Measurements from ENCODE around the gene OR2J3. TPM values are rescaled to one million over a fixed set of nuclear protein-coding genes. Genes with fewer than 3 reads are reported as not detected.

OR2J3 gene
- total and polyA plus RNA-seq, 2 of the 8 experiments (the other 6 are each of a cell fraction or from before 2014, with no cell fraction given): 0.03 TPM; not detected in 1

DNA sequence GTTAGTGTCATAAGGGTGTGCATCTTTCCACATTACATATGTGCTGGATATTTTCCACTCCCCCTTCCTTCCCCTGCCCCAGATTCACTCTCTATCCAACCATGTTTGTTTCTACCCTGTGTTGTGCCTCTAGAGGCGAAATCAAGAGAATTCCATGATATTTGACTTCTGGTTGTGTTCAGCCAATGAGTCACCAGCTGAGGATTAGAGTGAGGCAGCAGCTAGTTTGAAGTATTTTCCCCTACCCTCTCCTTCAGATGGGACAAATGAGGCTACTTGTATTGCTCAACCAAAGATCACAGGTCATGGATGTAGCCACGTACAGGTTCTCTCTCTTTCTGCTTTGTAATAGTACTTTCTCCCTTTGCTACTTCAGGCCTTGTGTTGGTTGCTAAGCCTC lies 38.3 kb downstream of the OR2J3 start:
- Histone ChIP-seq H3K4me3 (ENCODE audit: extremely low read depth in 1 of 4, insufficient read depth in 2 of 4, low read depth in 3 of 4, low read length in 4 of 4) (no peak overlapping the region), H2AK5ac (ENCODE audit: low read depth, low read length) (no peak overlapping the region), H3K79me1 (ENCODE audit: low read depth, low read length) (no peaks in the 10 kb centered on the region), H3K56ac (replicated peaks; ENCODE audit: insufficient read length, low read depth, low read length) (no peak overlapping the region), H3K4me1 (replicated peaks in 1 of 4; ENCODE audit: control insufficient read depth in 3 of 4, insufficient read depth in 4 of 4, low read length in 3 of 4) (no peaks in the 10 kb centered on the region), H2AFZ (ENCODE audit: low read length) (peak overlapping the region; percentile 42; the same call in 1 of the 2 replicates), H2BK12ac (ENCODE audit: low read depth, low read length) (no peak overlapping the region), H3K9ac (replicated peaks in 1 of 4; ENCODE audit: extremely low read depth in 1 of 4, low read depth in 3 of 4, low read length in 3 of 4) (no peak overlapping the region), H3K4ac (replicated peaks; ENCODE audit: insufficient read length, low read depth, low read length) (no peak overlapping the region), H3K23me2 (ENCODE audit: low read depth, low read length) (no peaks in the 10 kb centered on the region), H2BK20ac (ENCODE audit: low read length) (no peak overlapping the region), H2BK5ac (ENCODE audit: low read depth, low read length) (no peak overlapping the region), H4K8ac (ENCODE audit: extremely low read depth, insufficient read depth, low read length) (no peak overlapping the region), H3K23ac (ENCODE audit: insufficient read length) (no peak overlapping the region), H3K79me2 (ENCODE audit: control insufficient read depth in 1 of 2, insufficient read depth in 2 of 2, low read length in 2 of 2) (no peaks in the 10 kb centered on the region), H3K9me3 (ENCODE audit: insufficient read depth in 2 of 2, low read depth in 1 of 2, low read length in 1 of 2) (peaks cover 14 to 15% of the 10 kb centered on the region in 2 experiments), H3K27me3 (replicated peaks in 1 of 4; ENCODE audit: control insufficient read depth in 3 of 4, extremely low read depth in 1 of 4, insufficient read depth in 3 of 4, low read length in 3 of 4) (no peaks in the 10 kb centered on the region), H3K27ac (ENCODE audit: low read depth, low read length) (no peak overlapping the region), H2BK120ac (replicated peaks; ENCODE audit: low read depth, low read length) (no peak overlapping the region), H4K5ac (ENCODE audit: insufficient read length, low read depth, low read length) (no peak overlapping the region), H3K14ac (ENCODE audit: insufficient read length) (no peak overlapping the region), H4K91ac (replicated peaks; ENCODE audit: insufficient read length, low read length) (no peak overlapping the region), H3K4me2 (ENCODE audit: insufficient read depth in 1 of 2, low read depth in 2 of 2, low read length in 2 of 2) (no peak overlapping the region), H4K20me1 (replicated peaks in 1 of 2; ENCODE audit: control insufficient read depth in 1 of 2, insufficient read depth in 2 of 2, low read length in 2 of 2) (no peaks in the 10 kb centered on the region), H3K36me3 (ENCODE audit: control insufficient read depth in 2 of 4, insufficient read depth in 4 of 4, low read length in 3 of 4) (no peaks in the 10 kb centered on the region), H3K18ac (ENCODE audit: extremely low read depth, low read length) (no peak overlapping the region), H2BK15ac (ENCODE audit: low read length) (no peak overlapping the region)
- no peak for DNase-seq (ENCODE audit: low read depth in 1 of 2, low spot score in 2 of 2)
- POLR2A ChIA-PET (ENCODE audit: partially characterized antibody): no interaction called here
- 87% methylated on average over 2 of the region's 2 CpGs; no CpG with 5 or more reads in 1 of the 2 experiments for WGBS, 2 experiments (ENCODE audit: extremely low coverage in 1 of 2, insufficient coverage in 1 of 2, insufficient read length in 1 of 2, insufficient replicate concordance in 2 of 2, low coverage in 1 of 2, low lambda C conversion rate in 2 of 2, missing lambda C conversion rate in 1 of 2)
- FAIRE-seq: no peak
- CTCF ChIA-PET (ENCODE audit: partially characterized antibody): no interaction called here
- TF ChIP-seq TAF7 (optimal IDR thresholded peaks at IDR 0.05; ENCODE audit: borderline replicate concordance, low read depth, low read length) (no peak), TBP (IDR thresholded peaks at IDR 0.05; ENCODE audit: low read depth, low read length) (no peak), NRF1 (IDR thresholded peaks at IDR 0.05; ENCODE audit: low read depth, low read length) (no peak), FOSL1 (IDR thresholded peaks at IDR 0.05; ENCODE audit: insufficient read depth, low read depth, low read length) (no peak), HDAC6 (IDR thresholded peaks at IDR 0.05; ENCODE audit: low read depth, low read length) (no peak)
- TF ChIP-seq, protein P1, sequence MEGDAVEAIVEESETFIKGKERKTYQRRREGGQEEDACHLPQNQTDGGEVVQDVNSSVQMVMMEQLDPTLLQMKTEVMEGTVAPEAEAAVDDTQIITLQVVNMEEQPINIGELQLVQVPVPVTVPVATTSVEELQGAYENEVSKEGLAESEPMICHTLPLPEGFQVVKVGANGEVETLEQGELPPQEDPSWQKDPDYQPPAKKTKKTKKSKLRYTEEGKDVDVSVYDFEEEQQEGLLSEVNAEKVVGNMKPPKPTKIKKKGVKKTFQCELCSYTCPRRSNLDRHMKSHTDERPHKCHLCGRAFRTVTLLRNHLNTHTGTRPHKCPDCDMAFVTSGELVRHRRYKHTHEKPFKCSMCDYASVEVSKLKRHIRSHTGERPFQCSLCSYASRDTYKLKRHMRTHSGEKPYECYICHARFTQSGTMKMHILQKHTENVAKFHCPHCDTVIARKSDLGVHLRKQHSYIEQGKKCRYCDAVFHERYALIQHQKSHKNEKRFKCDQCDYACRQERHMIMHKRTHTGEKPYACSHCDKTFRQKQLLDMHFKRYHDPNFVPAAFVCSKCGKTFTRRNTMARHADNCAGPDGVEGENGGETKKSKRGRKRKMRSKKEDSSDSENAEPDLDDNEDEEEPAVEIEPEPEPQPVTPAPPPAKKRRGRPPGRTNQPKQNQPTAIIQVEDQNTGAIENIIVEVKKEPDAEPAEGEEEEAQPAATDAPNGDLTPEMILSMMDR (IDR thresholded peaks at IDR 0.05; ENCODE audit: control extremely low read depth in 1 of 3, insufficient read depth in 1 of 3, low read depth in 1 of 3, low read length in 3 of 3): peak in 1 of 3 experiments; percentile 3; a peak in 1 of 4 replicates
